SK-N-SH treated with all-trans-retinoic acid at 6 μM for 48 hours (cell line): Measurements from ENCODE around the gene RALGPS1.

Experiments used
- ATAC-seq: fragments of 200-7000 bp; cut with Tn5 transposase; 3 replicates; pipeline ENCODE4 v1.9.1; 2020; ENCODE audit warnings: mild to moderate bottlenecking, moderate library complexity
- ARNTL ChIP-seq: fragments of 450-650 bp; formaldehyde crosslinking; IDR thresholded peaks from 2 replicates; pipeline ENCODE4 v1.5.0; 2020; ENCODE audit warnings: low read depth, mild to moderate bottlenecking, moderate library complexity, borderline replicate concordance
- BACH2 ChIP-seq: fragments of 250-450 bp; sonication (Bioruptor Pico); IDR thresholded peaks from 2 replicates; pipeline ENCODE4 v1.9.0; 2021; ENCODE audit warnings: mild to moderate bottlenecking, borderline replicate concordance
- CREB5 ChIP-seq: fragments of 250-450 bp; sonication (Bioruptor Pico); IDR thresholded peaks from 2 replicates; pipeline ENCODE4 v1.5.1; 2020; ENCODE audit warnings: low read depth, mild to moderate bottlenecking, moderate library complexity
- ESRRG ChIP-seq: fragments of 250-450 bp; sonication (Bioruptor Pico); IDR thresholded peaks from 2 replicates; pipeline ENCODE4 v1.6.1; 2021; ENCODE audit warnings: mild to moderate bottlenecking
- ISL1 ChIP-seq: fragments of 250-450 bp; sonication (Bioruptor Pico); IDR thresholded peaks from 2 replicates; pipeline ENCODE4 v2.1.2; 2022; ENCODE audit warnings: mild to moderate bottlenecking, moderate library complexity
- OSR1 ChIP-seq: fragments of 250-450 bp; sonication (Bioruptor Pico); IDR thresholded peaks from 2 replicates; pipeline ENCODE4 v1.8.0; 2022; ENCODE audit warnings: moderate library complexity, mild to moderate bottlenecking, inconsistent platforms
- POU6F1 ChIP-seq: fragments of 250-450 bp; sonication (Bioruptor Pico); IDR thresholded peaks from 2 replicates; pipeline ENCODE4 v1.8.0; 2021; ENCODE audit warnings: low read depth, mild to moderate bottlenecking, moderate library complexity, borderline replicate concordance
- PPARA ChIP-seq: fragments of 250-450 bp; sonication (Bioruptor Pico); IDR thresholded peaks from 2 replicates; pipeline ENCODE4 v1.5.0; 2020; ENCODE audit warnings: mild to moderate bottlenecking, borderline replicate concordance
- RARB ChIP-seq: fragments of 250-450 bp; sonication (Bioruptor Pico); IDR thresholded peaks from 2 replicates; pipeline ENCODE4 v1.8.0; 2021; ENCODE audit warnings: mild to moderate bottlenecking, moderate library complexity
- SNAI2 ChIP-seq: fragments of 250-450 bp; sonication (Bioruptor Pico); IDR thresholded peaks from 2 replicates; pipeline ENCODE4 v1.5.0; 2020; ENCODE audit warnings: mild to moderate bottlenecking, moderate library complexity
- TCF4 ChIP-seq: fragments of 250-450 bp; sonication (Bioruptor Pico); IDR thresholded peaks from 2 replicates; pipeline ENCODE4 v1.8.0; 2021; ENCODE audit warnings: mild to moderate bottlenecking, moderate library complexity, borderline replicate concordance
- TOX ChIP-seq: fragments of 250-450 bp; sonication (Bioruptor Pico); IDR thresholded peaks from 2 replicates; pipeline ENCODE4 v1.8.0; 2021; ENCODE audit warnings: mild to moderate bottlenecking, moderate library complexity, borderline replicate concordance
- ZC3H10 ChIP-seq: fragments of 250-450 bp; sonication (Bioruptor Pico); IDR thresholded peaks from 2 replicates; pipeline ENCODE4 v1.5.1; 2021; ENCODE audit warnings: mild to moderate bottlenecking, moderate library complexity
- ZFP3 ChIP-seq: fragments of 250-450 bp; sonication (Bioruptor Pico); IDR thresholded peaks from 2 replicates; pipeline ENCODE4 v1.5.0; 2020; ENCODE audit warnings: mild to moderate bottlenecking, moderate library complexity
- ZFP30 ChIP-seq: fragments of 450-650 bp; formaldehyde crosslinking; IDR thresholded peaks from 2 replicates; pipeline ENCODE4 v1.5.0; 2022; ENCODE audit warnings: mild to moderate bottlenecking, moderate library complexity
- ZNF565 ChIP-seq: fragments of 450-650 bp; formaldehyde crosslinking; conservative IDR thresholded peaks from 2 replicates; pipeline ENCODE4 v1.5.0; 2020; ENCODE audit warnings: low read depth, mild to moderate bottlenecking, moderate library complexity
- ZNF70 ChIP-seq: fragments of 450-650 bp; formaldehyde crosslinking; IDR thresholded peaks from 2 replicates; pipeline ENCODE4 v1.5.0; 2020; ENCODE audit warnings: mild to moderate bottlenecking, moderate library complexity
- ZNF8 ChIP-seq: fragments of 450-650 bp; formaldehyde crosslinking; IDR thresholded peaks from 2 replicates; pipeline ENCODE4 v1.5.0; 2020; ENCODE audit warnings: mild to moderate bottlenecking, moderate library complexity
- TF ChIP-seq, protein P1 (sequence below): fragments of 250-450 bp; sonication (Bioruptor Pico); IDR thresholded peaks from 2 replicates; pipeline ENCODE4 v1.5.0; 2020; ENCODE audit warnings: mild to moderate bottlenecking, moderate library complexity
- TF ChIP-seq, protein P2 (sequence below): fragments of 250-450 bp; sonication (Bioruptor Pico); IDR thresholded peaks from 2 replicates; pipeline ENCODE4 v1.5.1; 2021; ENCODE audit warnings: mild to moderate bottlenecking, moderate library complexity

RALGPS1 gene

GRCh38 chr9:126875756-126876510, 38.6 kb upstream of the RALGPS1 start:
- TF ChIP-seq SNAI2 (CRISPR knock-in tag) (no peak), CREB5 (CRISPR knock-in tag) (no peak), RARB (no peak), ZNF565 (CRISPR knock-in tag) (no peak), BACH2 (CRISPR knock-in tag) (no peak), OSR1 (no peak), PPARA (CRISPR knock-in tag) (no peak), ARNTL (CRISPR knock-in tag) (no peak), ISL1 (CRISPR knock-in tag) (no peak), ZFP30 (no peak)
- ATAC-seq, result no peak

- no peak for TF ChIP-seq ZFP3
- TF ChIP-seq ZFP30, result no peak
- TF ChIP-seq ISL1 (CRISPR knock-in tag), result no peak
- no peak for TF ChIP-seq SNAI2 (CRISPR knock-in tag)
- TF ChIP-seq ESRRG (CRISPR knock-in tag), result no peak
- no peak for TF ChIP-seq ZNF70 (CRISPR knock-in tag)
- no peak for TF ChIP-seq TCF4 (CRISPR knock-in tag)
- no peak for TF ChIP-seq CREB5 (CRISPR knock-in tag)
- TF ChIP-seq, protein P1, sequence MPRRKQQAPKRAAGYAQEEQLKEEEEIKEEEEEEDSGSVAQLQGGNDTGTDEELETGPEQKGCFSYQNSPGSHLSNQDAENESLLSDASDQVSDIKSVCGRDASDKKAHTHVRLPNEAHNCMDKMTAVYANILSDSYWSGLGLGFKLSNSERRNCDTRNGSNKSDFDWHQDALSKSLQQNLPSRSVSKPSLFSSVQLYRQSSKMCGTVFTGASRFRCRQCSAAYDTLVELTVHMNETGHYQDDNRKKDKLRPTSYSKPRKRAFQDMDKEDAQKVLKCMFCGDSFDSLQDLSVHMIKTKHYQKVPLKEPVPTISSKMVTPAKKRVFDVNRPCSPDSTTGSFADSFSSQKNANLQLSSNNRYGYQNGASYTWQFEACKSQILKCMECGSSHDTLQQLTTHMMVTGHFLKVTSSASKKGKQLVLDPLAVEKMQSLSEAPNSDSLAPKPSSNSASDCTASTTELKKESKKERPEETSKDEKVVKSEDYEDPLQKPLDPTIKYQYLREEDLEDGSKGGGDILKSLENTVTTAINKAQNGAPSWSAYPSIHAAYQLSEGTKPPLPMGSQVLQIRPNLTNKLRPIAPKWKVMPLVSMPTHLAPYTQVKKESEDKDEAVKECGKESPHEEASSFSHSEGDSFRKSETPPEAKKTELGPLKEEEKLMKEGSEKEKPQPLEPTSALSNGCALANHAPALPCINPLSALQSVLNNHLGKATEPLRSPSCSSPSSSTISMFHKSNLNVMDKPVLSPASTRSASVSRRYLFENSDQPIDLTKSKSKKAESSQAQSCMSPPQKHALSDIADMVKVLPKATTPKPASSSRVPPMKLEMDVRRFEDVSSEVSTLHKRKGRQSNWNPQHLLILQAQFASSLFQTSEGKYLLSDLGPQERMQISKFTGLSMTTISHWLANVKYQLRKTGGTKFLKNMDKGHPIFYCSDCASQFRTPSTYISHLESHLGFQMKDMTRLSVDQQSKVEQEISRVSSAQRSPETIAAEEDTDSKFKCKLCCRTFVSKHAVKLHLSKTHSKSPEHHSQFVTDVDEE (CRISPR knock-in tag), result no peak
- no peak for TF ChIP-seq ZNF565 (CRISPR knock-in tag)
- TF ChIP-seq POU6F1 (CRISPR knock-in tag), result no peak
- TF ChIP-seq, protein P2, sequence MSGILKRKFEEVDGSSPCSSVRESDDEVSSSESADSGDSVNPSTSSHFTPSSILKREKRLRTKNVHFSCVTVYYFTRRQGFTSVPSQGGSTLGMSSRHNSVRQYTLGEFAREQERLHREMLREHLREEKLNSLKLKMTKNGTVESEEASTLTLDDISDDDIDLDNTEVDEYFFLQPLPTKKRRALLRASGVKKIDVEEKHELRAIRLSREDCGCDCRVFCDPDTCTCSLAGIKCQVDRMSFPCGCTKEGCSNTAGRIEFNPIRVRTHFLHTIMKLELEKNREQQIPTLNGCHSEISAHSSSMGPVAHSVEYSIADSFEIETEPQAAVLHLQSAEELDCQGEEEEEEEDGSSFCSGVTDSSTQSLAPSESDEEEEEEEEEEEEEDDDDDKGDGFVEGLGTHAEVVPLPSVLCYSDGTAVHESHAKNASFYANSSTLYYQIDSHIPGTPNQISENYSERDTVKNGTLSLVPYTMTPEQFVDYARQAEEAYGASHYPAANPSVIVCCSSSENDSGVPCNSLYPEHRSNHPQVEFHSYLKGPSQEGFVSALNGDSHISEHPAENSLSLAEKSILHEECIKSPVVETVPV (CRISPR knock-in tag), result no peak
- TF ChIP-seq BACH2 (CRISPR knock-in tag), result no peak
- TF ChIP-seq, all 23 proteins: peak for 0
- ATAC-seq, result no peak
Observed at GRCh38 chr9:126876531-126876930, 38.1 kb upstream of the RALGPS1 start.

DNA sequence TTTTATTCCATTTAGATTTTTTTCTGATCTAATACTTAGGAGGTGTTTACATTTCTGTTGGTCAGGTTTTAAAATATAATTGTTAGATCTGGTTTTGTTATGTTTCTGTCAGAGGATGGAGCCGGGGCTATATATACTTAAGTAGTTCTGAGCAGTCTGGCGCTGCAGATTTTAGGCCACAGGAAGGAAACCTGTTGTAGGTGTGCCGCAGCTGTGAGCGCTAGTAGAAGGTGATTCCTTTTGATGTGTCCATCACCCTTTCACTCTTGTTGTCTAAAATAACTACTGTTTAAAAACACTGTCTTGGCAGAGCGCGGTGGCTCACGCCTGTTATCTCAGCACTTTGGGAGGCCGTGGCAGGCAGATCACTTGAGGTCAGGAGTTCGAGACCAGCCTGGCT, 37.2 kb upstream of the RALGPS1 start:
- no peak for ATAC-seq
- TF ChIP-seq ZNF8 (CRISPR knock-in tag) (no peak), ZFP30 (no peak), CREB5 (CRISPR knock-in tag) (no peak), ESRRG (CRISPR knock-in tag) (no peak), ISL1 (CRISPR knock-in tag) (no peak), TOX (CRISPR knock-in tag) (no peak), RARB (no peak), SNAI2 (CRISPR knock-in tag) (no peak), ZNF565 (CRISPR knock-in tag) (no peak), POU6F1 (CRISPR knock-in tag) (no peak), PPARA (CRISPR knock-in tag) (no peak), ZNF70 (CRISPR knock-in tag) (no peak), ZC3H10 (CRISPR knock-in tag) (no peak)
